HG02885 (cell line): ENCODE data around the gene ZMYND19.
"Not testable (repeated sequence)": the region's sequence is repeated elsewhere in the genome, so short reads cannot be mapped to it uniquely, and the experiment has no call there.

Experiments
- ATAC-seq: cut with Tn5 transposase; IDR thresholded peaks from one replicate; pipeline ENCODE4 v1.9.1; 2021; ENCODE audit warnings: mild to moderate bottlenecking; ENCODE audit not compliant: unreplicated experiment, poor library complexity

ZMYND19 gene

GRCh38 chr9:137614631-137615386, 24.5 kb upstream of the ZMYND19 start:
- no peak for ATAC-seq

- no peak for ATAC-seq
Measured at GRCh38 chr9:137613738-137614523, 23.6 kb upstream of the ZMYND19 start.

- no peak for ATAC-seq
Measured at GRCh38 chr9:137613259-137613658, 22.9 kb upstream of the ZMYND19 start.

- no peak for ATAC-seq
Measured at GRCh38 chr9:137612741-137613142, 22.4 kb upstream of the ZMYND19 start.

- no peak for ATAC-seq
Measured at GRCh38 chr9:137611623-137612609, 21.6 kb upstream of the ZMYND19 start.

- no peak for ATAC-seq
Measured at GRCh38 chr9:137610944-137611343, 20.6 kb upstream of the ZMYND19 start.

- no peak for ATAC-seq
Measured at GRCh38 chr9:137607141-137607857, 17.0 kb upstream of the ZMYND19 start.

- no peak for ATAC-seq
Measured at GRCh38 chr9:137606734-137607138, 16.4 kb upstream of the ZMYND19 start.

GRCh38 chr9:137606005-137606621, 15.8 kb upstream of the ZMYND19 start:
- peak; percentile 17 for ATAC-seq

- ATAC-seq: peak; percentile 78
Measured at GRCh38 chr9:137605121-137606004, 15.1 kb upstream of the ZMYND19 start, which contains the start of gene ARRDC1. TSS of gene ARRDC1 (plus strand) at chr9:137605686. CDS start at chr9:137605718, 32 bp downstream.

- ATAC-seq: no peak
Measured at GRCh38 chr9:137604345-137605086, 14.2 kb upstream of the ZMYND19 start.

- ATAC-seq: no peak
Measured at GRCh38 chr9:137603879-137604278, 13.6 kb upstream of the ZMYND19 start.

- ATAC-seq: no peak
Measured at GRCh38 chr9:137602661-137603060, 12.3 kb upstream of the ZMYND19 start.

GRCh38 chr9:137598943-137599342, 8.6 kb upstream of the ZMYND19 start:
- no peak for ATAC-seq

- not testable (repeated sequence) for ATAC-seq
Measured at GRCh38 chr9:137596577-137596976, 6.3 kb upstream of the ZMYND19 start.

- no peak for ATAC-seq
Measured at GRCh38 chr9:137593176-137593575, 2.9 kb upstream of the ZMYND19 start.

- no peak for ATAC-seq
Measured at GRCh38 chr9:137592767-137593166, 2.5 kb upstream of the ZMYND19 start.

- no peak for ATAC-seq
Measured at GRCh38 chr9:137590123-137590468, 216 bp downstream of the ZMYND19 start.
